ENCODE data around the gene UNC5A. TPM values are rescaled to one million over a fixed set of nuclear protein-coding genes. Genes with fewer than 3 reads are reported as not detected.

UNC5A gene
- total and polyA plus RNA-seq, 10 of the 15 experiments (the other 5 are each of a cell fraction or from before 2014, with no cell fraction given): not detected

DNA sequence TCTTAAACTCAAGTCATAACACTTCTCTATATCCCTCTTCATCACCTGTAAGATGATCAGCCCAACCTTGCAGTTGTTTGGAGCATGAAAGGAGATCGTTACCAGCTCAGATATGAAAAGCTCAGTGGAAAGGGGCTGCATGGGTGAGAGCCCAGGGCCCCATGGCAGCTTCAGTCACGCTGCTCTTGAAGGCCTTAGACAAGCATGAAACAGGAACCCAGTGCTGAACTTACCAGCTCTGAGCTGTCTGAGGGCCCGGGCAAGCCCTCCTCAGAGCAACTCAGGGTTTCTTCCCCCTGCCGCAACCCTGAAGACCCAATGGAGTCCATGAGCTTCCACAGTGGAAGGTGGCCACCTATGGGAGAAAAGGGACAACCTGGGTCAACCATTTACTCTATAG is 85.5 kb downstream of the UNC5A start (continued):
- TF ChIP-seq, protein P1, sequence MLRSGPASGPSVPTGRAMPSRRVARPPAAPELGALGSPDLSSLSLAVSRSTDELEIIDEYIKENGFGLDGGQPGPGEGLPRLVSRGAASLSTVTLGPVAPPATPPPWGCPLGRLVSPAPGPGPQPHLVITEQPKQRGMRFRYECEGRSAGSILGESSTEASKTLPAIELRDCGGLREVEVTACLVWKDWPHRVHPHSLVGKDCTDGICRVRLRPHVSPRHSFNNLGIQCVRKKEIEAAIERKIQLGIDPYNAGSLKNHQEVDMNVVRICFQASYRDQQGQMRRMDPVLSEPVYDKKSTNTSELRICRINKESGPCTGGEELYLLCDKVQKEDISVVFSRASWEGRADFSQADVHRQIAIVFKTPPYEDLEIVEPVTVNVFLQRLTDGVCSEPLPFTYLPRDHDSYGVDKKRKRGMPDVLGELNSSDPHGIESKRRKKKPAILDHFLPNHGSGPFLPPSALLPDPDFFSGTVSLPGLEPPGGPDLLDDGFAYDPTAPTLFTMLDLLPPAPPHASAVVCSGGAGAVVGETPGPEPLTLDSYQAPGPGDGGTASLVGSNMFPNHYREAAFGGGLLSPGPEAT (IDR thresholded peaks at IDR 0.05; ENCODE audit: low read depth): no peak
- TF ChIP-seq FOS (IDR thresholded peaks at IDR 0.05; ENCODE audit: borderline replicate concordance, extremely low read depth, insufficient read length) (no peak), TAF1 (IDR thresholded peaks at IDR 0.05; ENCODE audit: borderline replicate concordance, low read depth, low read length) (no peak), TBL1XR1 (IDR thresholded peaks at IDR 0.05; ENCODE audit: low read depth, low read length) (no peak)
- TF ChIP-seq, protein P2, sequence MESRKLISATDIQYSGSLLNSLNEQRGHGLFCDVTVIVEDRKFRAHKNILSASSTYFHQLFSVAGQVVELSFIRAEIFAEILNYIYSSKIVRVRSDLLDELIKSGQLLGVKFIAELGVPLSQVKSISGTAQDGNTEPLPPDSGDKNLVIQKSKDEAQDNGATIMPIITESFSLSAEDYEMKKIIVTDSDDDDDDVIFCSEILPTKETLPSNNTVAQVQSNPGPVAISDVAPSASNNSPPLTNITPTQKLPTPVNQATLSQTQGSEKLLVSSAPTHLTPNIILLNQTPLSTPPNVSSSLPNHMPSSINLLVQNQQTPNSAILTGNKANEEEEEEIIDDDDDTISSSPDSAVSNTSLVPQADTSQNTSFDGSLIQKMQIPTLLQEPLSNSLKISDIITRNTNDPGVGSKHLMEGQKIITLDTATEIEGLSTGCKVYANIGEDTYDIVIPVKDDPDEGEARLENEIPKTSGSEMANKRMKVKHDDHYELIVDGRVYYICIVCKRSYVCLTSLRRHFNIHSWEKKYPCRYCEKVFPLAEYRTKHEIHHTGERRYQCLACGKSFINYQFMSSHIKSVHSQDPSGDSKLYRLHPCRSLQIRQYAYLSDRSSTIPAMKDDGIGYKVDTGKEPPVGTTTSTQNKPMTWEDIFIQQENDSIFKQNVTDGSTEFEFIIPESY (IDR thresholded peaks at IDR 0.05): no peak
- TF ChIP-seq, protein P3, sequence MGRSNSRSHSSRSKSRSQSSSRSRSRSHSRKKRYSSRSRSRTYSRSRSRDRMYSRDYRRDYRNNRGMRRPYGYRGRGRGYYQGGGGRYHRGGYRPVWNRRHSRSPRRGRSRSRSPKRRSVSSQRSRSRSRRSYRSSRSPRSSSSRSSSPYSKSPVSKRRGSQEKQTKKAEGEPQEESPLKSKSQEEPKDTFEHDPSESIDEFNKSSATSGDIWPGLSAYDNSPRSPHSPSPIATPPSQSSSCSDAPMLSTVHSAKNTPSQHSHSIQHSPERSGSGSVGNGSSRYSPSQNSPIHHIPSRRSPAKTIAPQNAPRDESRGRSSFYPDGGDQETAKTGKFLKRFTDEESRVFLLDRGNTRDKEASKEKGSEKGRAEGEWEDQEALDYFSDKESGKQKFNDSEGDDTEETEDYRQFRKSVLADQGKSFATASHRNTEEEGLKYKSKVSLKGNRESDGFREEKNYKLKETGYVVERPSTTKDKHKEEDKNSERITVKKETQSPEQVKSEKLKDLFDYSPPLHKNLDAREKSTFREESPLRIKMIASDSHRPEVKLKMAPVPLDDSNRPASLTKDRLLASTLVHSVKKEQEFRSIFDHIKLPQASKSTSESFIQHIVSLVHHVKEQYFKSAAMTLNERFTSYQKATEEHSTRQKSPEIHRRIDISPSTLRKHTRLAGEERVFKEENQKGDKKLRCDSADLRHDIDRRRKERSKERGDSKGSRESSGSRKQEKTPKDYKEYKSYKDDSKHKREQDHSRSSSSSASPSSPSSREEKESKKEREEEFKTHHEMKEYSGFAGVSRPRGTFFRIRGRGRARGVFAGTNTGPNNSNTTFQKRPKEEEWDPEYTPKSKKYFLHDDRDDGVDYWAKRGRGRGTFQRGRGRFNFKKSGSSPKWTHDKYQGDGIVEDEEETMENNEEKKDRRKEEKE (IDR thresholded peaks at IDR 0.05): no peak

All from GM12878 (cell line).